ENCODE data around the gene ITGAD. TPM values are rescaled to one million over a fixed set of nuclear protein-coding genes. Genes with fewer than 3 reads are reported as not detected.

Gene ITGAD
- polyA plus RNA-seq, 10 donors = 0.26 to 1.7 (median 0.48) TPM; not detected in 1

DNA sequence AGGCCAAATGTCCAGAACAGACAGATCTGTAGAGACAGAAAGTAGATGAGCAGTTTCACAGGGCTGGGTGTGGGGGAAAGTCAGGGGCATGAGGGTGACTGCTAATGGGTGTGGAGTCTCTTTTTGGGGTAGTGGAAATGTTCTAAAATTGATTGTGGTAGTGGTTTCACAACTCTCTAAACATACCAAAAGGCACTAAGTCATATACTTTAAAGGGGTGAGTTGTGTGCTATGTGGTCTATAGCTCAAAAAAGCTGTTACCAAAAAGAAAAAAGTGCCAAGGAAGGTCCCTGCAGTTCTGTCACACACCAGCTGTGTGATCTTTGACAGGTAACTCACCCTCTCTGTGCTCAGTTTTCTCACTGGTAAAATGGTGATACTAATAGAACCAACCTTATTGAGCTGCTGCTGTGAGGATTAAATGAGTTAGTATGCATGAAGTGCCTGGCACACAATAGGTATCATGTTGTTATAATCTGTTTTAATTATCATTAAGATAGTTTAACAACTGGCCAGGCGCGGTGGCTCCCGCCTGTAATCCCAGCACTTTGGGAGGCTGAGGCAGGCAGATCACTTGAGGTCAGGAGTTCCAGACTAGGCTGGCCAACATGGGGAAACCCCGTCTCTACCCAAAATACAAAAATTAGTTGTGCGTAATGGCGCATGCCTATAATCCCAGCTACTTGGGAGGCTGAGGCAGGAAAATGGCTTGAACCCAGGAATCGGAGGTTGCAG is 27.8 kb upstream of the ITGAD start:
- DNase-seq = no peak

DNA sequence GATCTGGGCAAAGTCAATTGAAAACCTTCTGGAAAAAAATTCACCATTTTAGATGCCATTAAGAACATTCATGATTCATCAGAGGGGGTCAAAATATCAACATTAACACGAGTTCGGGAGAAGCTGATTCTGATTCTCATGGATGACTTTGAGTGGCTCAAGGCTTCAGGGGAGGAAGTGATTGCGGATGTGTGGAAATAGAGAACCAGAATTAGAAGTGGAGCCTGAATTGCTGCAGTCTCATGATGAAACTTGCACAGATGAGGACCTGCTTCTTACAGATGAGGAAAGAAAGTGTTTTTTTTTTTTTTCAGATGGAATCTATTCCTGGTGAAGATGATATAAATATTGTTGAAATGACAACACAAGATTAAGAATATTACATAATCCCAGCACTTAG is 25.3 kb upstream of the ITGAD start:
- peak in 1 of 3 donors; percentile 17 for DNase-seq

DNA sequence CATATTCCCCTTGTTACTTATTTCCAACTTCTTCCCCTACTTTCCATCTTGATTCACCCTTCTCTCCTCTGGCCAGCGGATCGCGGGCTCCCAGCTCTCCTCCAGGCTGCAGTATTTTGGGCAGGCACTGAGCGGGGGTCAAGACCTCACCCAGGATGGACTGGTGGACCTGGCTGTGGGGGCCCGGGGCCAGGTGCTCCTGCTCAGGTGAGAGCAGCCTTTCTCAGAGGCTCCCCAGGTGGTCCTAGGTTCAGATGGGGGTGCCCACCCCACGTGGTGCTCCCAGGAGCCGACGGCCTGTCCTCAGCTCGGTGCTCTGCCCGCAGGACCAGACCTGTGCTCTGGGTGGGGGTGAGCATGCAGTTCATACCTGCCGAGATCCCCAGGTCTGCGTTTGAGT is 22.1 kb upstream of the ITGAD start:
- no peak for DNase-seq

DNA sequence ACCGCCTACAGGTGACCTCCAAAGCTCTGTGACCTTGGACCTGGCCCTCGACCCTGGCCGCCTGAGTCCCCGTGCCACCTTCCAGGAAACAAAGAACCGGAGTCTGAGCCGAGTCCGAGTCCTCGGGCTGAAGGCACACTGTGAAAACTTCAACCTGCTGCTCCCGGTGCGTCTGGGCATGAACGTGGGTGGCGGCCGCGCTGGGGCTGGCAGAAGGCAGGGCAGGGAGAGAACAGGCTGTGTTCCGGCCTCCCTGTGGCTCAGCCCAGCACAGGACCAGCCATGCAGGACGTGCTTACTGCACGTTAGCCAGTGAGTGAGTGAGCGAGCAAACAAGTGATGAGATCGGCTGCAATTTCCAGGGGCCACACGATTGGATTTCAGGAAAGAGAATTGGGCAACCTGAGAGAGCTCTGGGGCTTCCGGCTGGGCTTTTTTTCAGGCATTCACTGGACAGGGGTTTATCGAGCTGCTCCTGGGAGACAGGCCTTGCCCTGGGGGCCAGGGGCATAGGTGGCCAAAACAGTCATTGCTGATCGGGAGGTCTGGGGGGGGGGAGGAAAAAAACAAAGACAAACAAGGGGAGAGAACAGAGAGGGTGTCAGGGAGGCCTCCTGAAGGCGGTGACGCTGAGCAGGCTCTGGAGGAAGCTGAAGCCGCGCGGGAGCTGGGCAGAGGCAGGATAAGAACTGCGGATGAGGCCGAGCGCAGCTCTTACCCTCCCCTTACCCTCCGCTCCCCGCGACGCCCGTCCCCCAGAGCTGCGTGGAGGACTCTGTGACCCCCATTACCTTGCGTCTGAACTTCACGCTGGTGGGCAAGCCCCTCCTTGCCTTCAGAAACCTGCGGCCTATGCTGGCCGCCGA is 21.3 kb upstream of the ITGAD start:
- DNase-seq = no peak

DNA sequence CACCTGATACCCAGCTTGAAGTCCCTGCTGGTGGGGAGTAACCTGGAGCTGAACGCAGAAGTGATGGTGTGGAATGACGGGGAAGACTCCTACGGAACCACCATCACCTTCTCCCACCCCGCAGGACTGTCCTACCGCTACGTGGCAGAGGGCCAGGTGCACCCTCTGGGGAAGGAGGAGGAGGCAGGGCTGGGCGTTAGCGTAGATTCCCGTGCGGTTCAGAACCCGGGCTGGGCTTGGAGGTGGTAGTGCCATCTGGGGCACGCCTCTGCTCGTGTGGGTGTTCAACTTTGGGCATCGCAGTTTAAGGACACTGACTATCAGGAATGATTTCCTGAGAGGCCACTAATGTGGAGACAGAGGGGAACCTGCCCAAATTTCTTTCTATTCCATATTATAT is 19.9 kb upstream of the ITGAD start:
- no peak for DNase-seq

DNA sequence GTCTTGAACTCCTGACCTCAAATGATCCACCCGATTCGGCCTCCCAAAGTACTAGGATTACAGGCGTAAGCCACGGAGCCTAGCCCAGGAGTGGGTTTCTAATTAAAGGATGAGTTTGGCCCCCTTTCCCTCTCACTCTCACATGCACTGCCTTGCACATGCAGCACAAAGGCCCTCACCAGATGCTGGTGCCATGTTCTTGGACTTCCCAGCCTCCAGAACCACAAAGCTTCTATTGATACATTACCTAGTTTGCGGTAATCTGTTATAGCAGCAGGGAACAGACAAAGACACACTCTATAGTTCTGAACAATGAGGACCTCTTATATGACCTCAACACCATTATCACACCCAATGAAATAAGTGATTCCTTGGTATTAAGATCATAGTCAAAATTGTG is 17.9 kb upstream of the ITGAD start:
- no peak for DNase-seq

DNA sequence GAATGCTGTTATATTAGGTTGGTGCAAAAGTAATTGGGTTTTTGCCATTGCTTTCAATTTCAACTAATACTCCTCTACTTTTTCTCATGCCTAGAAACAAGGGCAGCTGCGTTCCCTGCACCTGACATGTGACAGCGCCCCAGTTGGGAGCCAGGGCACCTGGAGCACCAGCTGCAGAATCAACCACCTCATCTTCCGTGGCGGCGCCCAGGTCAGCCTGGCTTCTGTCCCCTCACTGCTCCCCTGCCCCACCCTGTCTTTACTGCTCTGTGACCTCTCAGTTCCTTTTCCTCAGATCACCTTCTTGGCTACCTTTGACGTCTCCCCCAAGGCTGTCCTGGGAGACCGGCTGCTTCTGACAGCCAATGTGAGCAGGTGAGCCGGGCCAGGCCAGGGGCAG is 16.4 kb upstream of the ITGAD start:
- DNase-seq = no peak

DNA sequence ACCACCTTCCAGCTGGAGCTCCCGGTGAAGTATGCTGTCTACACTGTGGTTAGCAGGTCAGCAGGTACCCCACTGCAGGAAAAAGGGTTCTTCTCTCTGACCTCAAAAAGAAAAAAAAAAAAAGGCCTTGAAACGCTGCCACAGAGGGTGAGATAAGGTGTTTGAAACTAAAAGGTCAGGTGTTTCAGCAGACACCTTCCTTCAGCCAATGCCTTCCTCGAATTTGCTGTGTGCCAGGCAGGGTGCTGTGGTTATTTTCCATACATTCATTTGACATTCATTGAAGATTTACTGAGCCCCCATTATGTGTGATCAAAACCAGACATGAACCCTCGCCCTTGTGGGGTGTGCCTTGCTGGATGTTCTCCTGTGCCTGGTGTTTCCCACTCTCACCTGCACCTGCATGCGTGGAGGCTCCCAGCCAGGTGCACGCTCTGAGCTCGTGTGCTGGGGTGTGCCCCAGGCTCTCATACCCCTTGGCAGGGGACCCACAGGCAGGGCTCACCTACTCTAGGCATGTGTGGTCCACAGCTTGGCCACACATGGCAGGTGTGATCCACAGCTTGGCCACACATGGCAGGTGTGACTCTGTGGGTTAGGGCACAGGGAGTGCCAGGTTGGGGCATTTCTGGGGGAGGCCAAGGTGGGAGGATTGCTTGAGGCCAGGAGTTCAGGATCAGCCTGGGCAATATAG is 15.8 kb upstream of the ITGAD start:
- DNase-seq = no peak

DNA sequence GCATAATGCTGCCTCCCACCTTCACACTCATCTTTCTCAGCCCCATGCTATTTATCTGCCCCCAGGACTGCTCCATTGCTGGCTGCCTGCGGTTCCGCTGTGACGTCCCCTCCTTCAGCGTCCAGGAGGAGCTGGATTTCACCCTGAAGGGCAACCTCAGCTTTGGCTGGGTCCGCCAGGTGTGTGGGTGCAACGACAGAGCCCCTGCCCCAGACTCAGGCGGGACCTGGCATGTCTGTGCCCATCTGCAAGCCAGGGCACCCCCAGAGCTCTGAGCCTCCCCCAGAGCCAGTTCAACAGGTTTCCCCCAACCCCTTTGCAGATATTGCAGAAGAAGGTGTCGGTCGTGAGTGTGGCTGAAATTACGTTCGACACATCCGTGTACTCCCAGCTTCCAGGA is 12.9 kb upstream of the ITGAD start:
- DNase-seq = no peak

DNA sequence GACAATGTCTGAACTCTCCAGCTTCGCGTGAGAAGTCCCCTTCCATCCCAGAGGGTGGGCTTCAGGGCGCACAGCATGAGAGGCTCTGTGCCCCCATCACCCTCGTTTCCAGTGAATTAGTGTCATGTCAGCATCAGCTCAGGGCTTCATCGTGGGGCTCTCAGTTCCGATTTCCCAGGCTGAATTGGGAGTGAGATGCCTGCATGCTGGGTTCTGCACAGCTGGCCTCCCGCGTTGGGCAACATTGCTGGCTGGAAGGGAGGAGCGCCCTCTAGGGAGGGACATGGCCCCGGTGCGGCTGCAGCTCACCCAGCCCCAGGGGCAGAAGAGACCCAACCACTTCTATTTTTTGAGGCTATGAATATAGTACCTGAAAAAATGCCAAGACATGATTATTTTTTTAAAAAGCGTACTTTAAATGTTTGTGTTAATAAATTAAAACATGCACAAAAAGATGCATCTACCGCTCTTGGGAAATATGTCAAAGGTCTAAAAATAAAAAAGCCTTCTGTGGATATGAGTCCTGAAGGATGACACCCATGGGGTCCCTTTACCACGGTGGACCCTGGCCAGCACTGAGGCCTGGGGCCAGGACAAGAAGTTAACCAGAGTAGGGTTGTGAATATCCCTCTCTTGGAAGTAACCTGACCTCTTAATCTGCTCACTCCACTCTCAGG is 10.5 kb upstream of the ITGAD start:
- peak; percentile 13 to 55 (median 38) for DNase-seq

DNA sequence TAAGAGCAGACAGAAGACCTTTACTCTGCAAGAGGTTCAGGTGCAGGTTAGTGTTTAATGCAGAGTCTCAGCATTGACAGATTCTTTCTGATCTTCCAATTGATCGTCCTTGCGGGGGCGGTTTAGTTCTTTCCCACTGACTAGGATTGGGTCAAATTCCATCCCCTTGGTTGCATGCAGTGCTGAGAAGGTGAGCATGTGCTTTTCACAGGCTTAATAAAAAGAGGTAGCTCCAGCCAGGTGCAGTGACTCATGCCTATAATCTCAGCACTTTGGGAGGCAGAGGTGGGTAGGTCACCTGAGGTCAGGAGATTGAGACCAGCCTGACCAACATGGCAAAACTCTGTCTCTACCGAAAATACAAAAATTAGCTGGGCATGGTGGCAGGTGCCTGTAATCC is 7.5 kb upstream of the ITGAD start:
- no peak for DNase-seq

DNA sequence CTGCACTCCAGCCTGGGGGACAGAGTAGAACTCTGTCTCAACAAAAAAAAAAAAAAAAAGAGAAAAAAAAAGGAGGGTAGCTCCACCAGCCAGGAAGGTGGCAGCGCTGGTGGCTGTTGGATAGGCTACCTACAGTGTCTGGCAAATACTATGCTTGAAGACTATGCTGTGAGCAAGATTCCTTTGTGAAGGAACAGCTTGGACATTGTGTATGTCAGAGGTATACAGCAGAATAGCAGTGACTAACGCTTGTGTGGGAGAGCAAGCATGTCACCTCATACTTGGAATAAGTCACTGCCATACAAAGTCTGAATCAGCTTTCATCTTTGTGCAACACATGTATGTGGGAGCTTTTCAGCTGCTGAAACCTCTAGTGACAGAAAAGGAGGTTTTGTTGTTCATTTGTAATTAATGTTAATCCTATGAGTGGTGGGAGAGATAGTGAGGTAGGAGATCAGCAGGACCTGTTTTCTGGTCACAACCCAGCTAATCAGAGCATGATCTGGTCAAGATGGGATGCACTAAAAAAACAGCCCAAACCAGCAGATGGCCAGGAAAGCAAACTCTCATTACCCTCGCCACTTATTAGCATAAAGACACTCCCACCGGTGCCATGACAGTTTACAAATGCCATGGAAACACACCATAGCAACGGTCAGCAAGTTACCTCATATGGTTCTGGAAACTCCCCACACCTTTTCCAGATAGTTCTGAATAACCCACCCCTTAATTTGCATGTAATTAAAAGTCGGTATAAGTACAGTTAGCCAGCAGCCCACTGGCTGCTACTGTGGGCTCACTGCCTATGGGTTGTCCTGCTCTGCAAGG is 6.8 kb upstream of the ITGAD start:
- no peak for DNase-seq

DNA sequence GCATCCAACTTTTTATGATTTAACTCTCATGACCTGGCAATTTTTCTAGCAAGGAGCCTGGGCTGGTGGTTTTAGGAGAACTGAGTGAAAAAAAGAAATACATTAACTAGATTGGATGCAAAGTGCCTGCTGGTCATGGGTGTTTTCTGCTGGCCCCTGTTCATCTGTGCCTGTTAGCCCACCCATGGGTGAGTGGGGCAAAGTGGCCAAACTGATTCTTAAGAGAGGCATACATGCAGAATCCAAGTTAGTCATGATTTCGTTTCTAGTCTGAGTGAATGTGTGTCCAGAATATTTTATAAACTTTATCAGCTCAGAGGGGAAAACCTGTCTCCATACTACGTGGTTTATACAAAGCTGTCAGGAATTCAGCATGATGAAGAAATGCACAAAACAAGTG is 4.6 kb upstream of the ITGAD start:
- no peak for DNase-seq

DNA sequence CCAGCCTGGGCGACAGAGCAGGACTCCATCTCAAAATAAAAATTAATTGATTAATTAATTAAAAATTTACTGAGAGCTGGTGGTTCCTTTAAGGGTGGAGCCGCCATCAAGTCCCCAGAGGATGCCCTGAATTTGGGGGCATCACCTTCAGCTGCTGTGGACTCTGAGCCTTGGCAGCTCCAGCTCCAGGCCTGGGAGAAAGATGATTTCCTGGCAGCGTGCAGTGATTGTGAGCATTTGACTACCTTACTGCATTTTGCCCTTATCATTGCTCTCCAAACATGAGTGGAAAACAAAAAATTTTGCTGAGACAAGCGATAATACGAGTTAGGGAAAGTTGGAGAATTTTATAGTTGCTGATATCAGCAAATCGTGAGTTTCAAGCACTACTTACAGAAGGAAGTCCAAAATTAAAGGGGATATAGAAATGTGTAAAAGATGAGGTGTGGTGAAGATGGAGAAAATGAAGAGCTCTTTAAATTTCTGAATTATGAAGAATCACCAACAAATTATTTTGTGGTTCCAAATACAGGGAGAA is 2.6 kb upstream of the ITGAD start:
- no peak for DNase-seq

DNA sequence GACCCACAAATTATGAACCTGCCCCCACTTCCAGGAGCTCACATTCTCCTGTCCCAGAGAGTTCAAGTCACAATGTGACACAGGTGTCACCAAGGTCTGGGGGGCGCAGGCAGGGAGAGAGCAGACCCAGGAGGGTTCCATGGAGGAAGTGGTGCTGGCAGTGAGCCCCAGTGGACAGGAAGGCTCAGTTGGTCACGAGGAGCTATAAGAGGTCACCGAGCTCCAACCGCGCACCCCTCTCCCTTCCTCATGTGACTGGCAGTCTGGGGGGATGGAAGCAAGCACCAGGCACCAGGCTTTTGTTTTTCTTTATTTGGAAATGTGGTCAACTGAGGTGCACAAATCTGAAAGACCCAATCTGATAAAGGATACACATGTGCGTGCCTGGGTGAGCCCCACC is 2.5 kb downstream of the ITGAD start:
- DNase-seq = peak in 1 of 3 donors; percentile 27

DNA sequence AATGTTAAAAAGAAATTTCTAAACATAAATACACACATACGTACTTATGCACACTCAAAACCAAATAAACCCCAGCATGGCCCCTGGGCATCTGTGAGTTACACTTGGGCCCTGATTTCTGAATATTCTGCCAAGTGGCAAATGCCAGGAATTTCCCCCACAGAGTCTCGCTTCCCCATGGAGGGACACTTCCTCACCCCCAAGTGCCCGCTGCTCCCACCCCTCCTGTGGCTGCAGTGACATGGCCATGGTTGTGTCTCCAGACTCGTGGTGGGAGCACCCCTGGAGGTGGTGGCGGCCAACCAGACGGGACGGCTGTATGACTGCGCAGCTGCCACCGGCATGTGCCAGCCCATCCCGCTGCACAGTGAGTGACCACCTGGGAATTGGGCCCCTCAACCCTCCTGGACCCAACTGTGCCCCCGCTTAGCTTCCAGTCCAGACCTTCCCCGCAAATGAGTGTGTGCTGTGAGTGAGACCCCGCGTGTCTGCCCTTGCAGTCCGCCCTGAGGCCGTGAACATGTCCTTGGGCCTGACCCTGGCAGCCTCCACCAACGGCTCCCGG is 4.0 kb downstream of the ITGAD start:
- no peak for DNase-seq

DNA sequence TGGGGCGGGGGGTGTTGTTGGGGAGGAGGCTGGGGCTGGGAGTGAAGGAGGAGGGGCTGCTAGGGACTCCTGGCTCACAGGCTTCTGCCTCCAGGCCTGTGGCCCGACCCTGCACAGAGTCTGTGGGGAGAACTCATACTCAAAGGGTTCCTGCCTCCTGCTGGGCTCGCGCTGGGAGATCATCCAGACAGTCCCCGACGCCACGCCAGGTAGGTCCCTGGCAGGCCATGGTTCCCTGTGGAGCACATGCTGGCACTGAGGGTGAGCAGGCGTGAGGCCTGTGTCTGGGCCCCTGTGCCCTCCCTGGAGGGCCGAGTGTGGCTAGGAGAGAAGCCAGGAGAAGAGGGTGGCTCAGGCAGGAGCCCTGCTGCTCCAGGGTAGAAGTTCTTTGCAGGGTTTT is 4.6 kb downstream of the ITGAD start:
- DNase-seq = no peak

DNA sequence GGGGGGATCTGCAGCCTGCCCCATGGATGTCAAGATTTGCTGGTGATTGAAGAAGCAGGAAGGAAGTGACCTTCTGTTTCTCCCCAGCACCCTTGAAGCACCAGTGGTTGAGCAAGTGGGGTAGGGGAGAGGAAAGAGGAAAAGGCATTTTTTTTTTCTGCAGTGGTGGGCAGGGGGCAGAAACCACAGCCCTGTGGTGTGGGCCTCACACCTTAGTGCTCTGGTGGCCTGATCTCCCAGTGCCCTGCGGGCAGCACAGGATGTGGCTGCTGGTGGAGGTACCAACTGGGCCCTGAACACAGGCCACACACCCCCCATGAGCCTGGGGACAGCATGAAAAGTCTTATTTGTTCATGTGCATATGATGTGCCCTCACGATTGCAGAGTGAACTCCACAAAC is 7.1 kb downstream of the ITGAD start:
- DNase-seq = no peak

DNA sequence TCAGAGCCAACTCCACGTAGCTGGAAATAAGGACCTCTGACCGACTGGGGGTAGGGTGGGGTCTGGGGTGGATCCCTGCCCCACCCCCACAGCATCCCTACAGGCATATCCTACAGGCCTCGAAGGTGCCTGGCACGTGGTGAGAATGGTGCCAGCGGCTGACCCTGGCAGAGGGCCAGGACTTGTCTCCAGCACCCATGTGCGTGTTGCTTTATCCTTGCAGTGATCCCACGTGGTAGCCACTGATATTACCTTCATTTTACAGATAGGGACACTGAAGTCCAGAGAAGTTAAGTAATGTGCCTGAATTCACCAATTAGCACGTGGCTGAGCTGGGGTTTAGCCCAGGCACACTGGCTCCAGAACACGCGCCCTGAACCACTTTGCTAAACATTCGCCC is 8.3 kb downstream of the ITGAD start:
- DNase-seq = no peak

DNA sequence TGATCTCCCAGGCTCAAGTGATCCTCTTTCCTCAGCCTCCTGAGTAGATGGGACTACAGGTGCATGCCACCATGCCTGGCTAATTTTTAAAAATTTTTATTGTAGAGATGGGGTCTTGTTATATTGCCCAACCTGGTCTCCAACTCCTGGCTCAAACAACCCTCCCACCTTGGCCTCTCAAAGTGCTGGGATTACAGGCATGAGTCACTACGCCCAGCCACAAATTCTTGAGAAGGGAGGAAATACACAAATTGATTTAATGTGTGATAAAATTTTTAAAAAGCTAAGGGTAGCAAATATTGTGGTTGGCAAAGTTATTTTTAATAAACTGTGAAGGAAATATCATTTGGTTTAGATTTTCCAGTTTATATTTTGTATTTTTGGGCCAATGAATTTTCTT is 9.6 kb downstream of the ITGAD start:
- no peak for DNase-seq

Data from muscle of back (tissue), 11 donors.